Stimulated activated CD8-positive, alpha-beta memory T cell treated with anti-CD3 and anti-CD28 coated beads, Interleukin-7, amount 100 ng/mL, for 24 hours (primary cell): Measurements from ENCODE around the gene PYGO1.
"Not testable (repeated sequence)": the region's sequence is repeated elsewhere in the genome, so short reads cannot be mapped to it uniquely, and the experiment has no call there.

Source experiments
- DNase-seq: peaks from one replicate; pipeline ENCODE4 v3.0.0-alpha.2; 2020; ENCODE audit warnings: low read depth

PYGO1 gene

GRCh38 chr15:55564347-55565145 lies 23.6 kb downstream of the PYGO1 start:
- no peak for DNase-seq

GRCh38 chr15:55562601-55563000 lies 25.5 kb downstream of the PYGO1 start:
- DNase-seq = no peak

GRCh38 chr15:55555089-55555488 lies 33.1 kb downstream of the PYGO1 start:
- no peak for DNase-seq

- no peak for DNase-seq
Measured at GRCh38 chr15:55552926-55553325, 35.2 kb downstream of the PYGO1 start.

GRCh38 chr15:55552451-55552850 lies 35.7 kb downstream of the PYGO1 start:
- no peak for DNase-seq

GRCh38 chr15:55549305-55549704 lies 38.8 kb downstream of the PYGO1 start:
- DNase-seq = no peak

GRCh38 chr15:55546718-55547117 lies 41.4 kb downstream of the PYGO1 start:
- no peak for DNase-seq

GRCh38 chr15:55535436-55535835 lies 52.7 kb downstream of the PYGO1 start:
- DNase-seq = no peak

GRCh38 chr15:55532944-55533343 lies 55.2 kb downstream of the PYGO1 start:
- DNase-seq = no peak

GRCh38 chr15:55530861-55531313 lies 57.3 kb downstream of the PYGO1 start:
- DNase-seq = no peak

GRCh38 chr15:55528812-55529211 lies 59.3 kb downstream of the PYGO1 start:
- no peak for DNase-seq

GRCh38 chr15:55527150-55527549 lies 61.0 kb downstream of the PYGO1 start:
- DNase-seq = no peak

GRCh38 chr15:55526559-55527036 lies 61.5 kb downstream of the PYGO1 start:
- DNase-seq = no peak

- DNase-seq = no peak
Measured at GRCh38 chr15:55522742-55523450, 65.2 kb downstream of the PYGO1 start.

- DNase-seq = no peak
Measured at GRCh38 chr15:55518641-55519040, 69.5 kb downstream of the PYGO1 start.

GRCh38 chr15:55518009-55518408 lies 70.1 kb downstream of the PYGO1 start:
- DNase-seq = no peak

- DNase-seq = no peak
Measured at GRCh38 chr15:55515991-55516776, 72.0 kb downstream of the PYGO1 start.

GRCh38 chr15:55515491-55515890 lies 72.7 kb downstream of the PYGO1 start:
- DNase-seq = no peak

GRCh38 chr15:55514414-55514850 lies 73.7 kb downstream of the PYGO1 start:
- DNase-seq = no peak

- DNase-seq = not testable (repeated sequence)
Measured at GRCh38 chr15:55513621-55514413, 74.3 kb downstream of the PYGO1 start.

- no peak for DNase-seq
Measured at GRCh38 chr15:55513152-55513551, 75.0 kb downstream of the PYGO1 start.

- no peak for DNase-seq
Measured at GRCh38 chr15:55507567-55507966, 80.6 kb downstream of the PYGO1 start.
